ENCODE data around the gene CCDC146. TPM values are rescaled to one million over a fixed set of nuclear protein-coding genes. Genes with fewer than 3 reads are reported as not detected.

Gene CCDC146
- total and polyA plus RNA-seq, 2 experiments from 2014 or later, result 1.9 to 4.0 TPM

DNA sequence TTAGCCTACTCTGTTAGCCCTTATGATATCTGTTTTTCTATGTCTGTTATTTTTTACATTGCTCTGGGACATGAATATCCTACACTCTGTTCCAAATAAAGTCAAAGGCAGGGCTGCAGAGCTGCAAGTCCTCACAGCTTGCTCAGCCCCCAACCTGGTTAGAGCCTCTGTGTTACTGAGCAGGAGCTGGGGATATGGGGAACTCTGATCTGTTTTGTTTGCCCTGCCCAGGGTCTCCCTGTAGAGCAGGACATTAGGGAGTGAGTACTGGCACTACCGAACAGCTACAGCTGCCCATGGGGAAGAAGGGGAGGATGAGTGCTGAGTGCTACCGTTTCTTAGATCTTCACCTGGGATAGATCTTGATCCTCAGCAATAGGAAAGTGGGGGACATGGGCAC lies 110.1 kb downstream of the CCDC146 start:
- Histone ChIP-seq H4K20me1 (ENCODE audit: insufficient read depth, poor library complexity, severe bottlenecking) (no peaks in the 10 kb centered on the region), H3K9me3 (ENCODE audit: low read depth) (peaks cover 5% of the 10 kb centered on the region), H3K27me3 (no peaks in the 10 kb centered on the region), H3K36me3 (replicated peaks; ENCODE audit: insufficient read depth, low read depth) (no peaks in the 10 kb centered on the region), H3K9me2 (replicated peaks; ENCODE audit: insufficient read depth) (no peaks in the 10 kb centered on the region), H3K79me2 (no peaks in the 10 kb centered on the region), H3K27ac (no peak overlapping the region), H2AFZ (no peak overlapping the region), H3K4me2 (no peak overlapping the region), H3K4me3 (no peak overlapping the region), H3K4me1 (ENCODE audit: insufficient read depth) (no peaks in the 10 kb centered on the region)
- WGBS (ENCODE audit: low lambda C conversion rate, missing lambda C conversion rate), result 86% methylated on average over 2 of the region's 2 CpGs
- TF ChIP-seq EZH2 (IDR thresholded peaks at IDR 0.05; ENCODE audit: borderline replicate concordance) (no peak), EZH2phosphoT487 (IDR thresholded peaks at IDR 0.05; ENCODE audit: low read depth, severe bottlenecking, unreplicated experiment) (no peak)
- TF ChIP-seq, protein P1, sequence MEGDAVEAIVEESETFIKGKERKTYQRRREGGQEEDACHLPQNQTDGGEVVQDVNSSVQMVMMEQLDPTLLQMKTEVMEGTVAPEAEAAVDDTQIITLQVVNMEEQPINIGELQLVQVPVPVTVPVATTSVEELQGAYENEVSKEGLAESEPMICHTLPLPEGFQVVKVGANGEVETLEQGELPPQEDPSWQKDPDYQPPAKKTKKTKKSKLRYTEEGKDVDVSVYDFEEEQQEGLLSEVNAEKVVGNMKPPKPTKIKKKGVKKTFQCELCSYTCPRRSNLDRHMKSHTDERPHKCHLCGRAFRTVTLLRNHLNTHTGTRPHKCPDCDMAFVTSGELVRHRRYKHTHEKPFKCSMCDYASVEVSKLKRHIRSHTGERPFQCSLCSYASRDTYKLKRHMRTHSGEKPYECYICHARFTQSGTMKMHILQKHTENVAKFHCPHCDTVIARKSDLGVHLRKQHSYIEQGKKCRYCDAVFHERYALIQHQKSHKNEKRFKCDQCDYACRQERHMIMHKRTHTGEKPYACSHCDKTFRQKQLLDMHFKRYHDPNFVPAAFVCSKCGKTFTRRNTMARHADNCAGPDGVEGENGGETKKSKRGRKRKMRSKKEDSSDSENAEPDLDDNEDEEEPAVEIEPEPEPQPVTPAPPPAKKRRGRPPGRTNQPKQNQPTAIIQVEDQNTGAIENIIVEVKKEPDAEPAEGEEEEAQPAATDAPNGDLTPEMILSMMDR (IDR thresholded peaks at IDR 0.05; ENCODE audit: poor library complexity), result no peak
- no peak for DNase-seq (ENCODE audit: low spot score)

DNA sequence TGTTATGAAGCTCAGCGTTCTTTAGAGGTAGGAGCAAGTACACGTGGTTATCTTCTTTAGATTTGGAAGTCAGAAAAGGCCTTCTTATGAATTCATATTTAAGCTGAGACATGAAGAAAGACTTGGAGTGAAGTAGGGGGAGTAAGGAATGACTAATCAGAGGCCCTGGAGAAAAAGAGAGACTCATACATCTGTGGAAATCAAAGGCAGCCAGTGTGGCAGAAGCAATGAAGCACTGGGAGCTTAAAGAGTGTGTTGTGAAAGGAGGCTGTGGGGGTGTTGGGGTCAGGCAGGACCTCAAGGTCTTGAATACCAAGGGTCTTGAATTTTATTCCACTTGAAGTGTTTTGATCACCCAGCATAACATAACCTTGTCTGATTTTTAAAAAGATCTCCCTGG lies 112.9 kb downstream of the CCDC146 start:
- Histone ChIP-seq H3K27me3 (no peaks in the 10 kb centered on the region), H2AFZ (no peak overlapping the region), H3K4me2 (no peak overlapping the region), H3K9me3 (ENCODE audit: low read depth) (peaks cover under 1% of the 10 kb centered on the region), H3K4me3 (no peak overlapping the region), H3K27ac (no peak overlapping the region), H4K20me1 (ENCODE audit: insufficient read depth, poor library complexity, severe bottlenecking) (no peaks in the 10 kb centered on the region), H3K79me2 (no peaks in the 10 kb centered on the region), H3K9me2 (replicated peaks; ENCODE audit: insufficient read depth) (no peaks in the 10 kb centered on the region), H3K4me1 (ENCODE audit: insufficient read depth) (no peaks in the 10 kb centered on the region), H3K36me3 (replicated peaks; ENCODE audit: insufficient read depth, low read depth) (no peaks in the 10 kb centered on the region)
- WGBS (ENCODE audit: low lambda C conversion rate, missing lambda C conversion rate), result 90% methylated on average over 2 of the region's 2 CpGs
- no peak for DNase-seq (ENCODE audit: low spot score)
- TF ChIP-seq EZH2phosphoT487 (IDR thresholded peaks at IDR 0.05; ENCODE audit: low read depth, severe bottlenecking, unreplicated experiment) (no peak), EZH2 (IDR thresholded peaks at IDR 0.05; ENCODE audit: borderline replicate concordance) (no peak)
- TF ChIP-seq, protein P1 (IDR thresholded peaks at IDR 0.05; ENCODE audit: poor library complexity), result no peak

DNA sequence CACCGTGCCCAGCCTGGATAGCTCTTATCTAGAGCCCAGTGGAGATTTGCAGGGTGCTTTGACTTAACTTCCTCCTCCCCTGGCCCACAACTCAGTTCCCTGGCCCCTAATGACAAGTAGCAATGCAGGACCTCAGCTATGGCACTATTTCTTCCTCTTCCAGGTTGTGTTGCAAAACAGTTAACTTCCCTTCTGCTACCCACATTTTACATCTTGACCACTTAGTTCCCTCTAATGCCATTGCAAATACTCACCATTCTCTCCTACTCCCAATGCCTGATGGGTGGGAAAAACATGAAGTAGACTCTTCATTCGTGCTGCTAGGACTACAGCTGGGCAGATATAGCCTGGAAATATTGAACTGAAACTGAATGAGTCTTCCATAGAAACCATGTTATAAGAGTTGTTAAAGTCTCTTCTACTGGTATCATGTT lies 116.3 kb downstream of the CCDC146 start:
- H3K4me3 ChIP-seq, result no peak overlapping the region
- H3K4me1 ChIP-seq (ENCODE audit: insufficient read depth), result no peaks in the 10 kb centered on the region
- no peaks in the 10 kb centered on the region for H3K79me2 ChIP-seq
- 93% methylated on average over 1 of the region's 2 CpGs for WGBS (ENCODE audit: low lambda C conversion rate, missing lambda C conversion rate)
- TF ChIP-seq, protein P1 (IDR thresholded peaks at IDR 0.05; ENCODE audit: poor library complexity), result no peak
- TF ChIP-seq EZH2 (IDR thresholded peaks at IDR 0.05; ENCODE audit: borderline replicate concordance), result no peak
- no peak for TF ChIP-seq EZH2phosphoT487 (IDR thresholded peaks at IDR 0.05; ENCODE audit: low read depth, severe bottlenecking, unreplicated experiment)
- no peak overlapping the region for H3K27ac ChIP-seq
- no peak overlapping the region for H3K4me2 ChIP-seq
- no peaks in the 10 kb centered on the region for H3K36me3 ChIP-seq (replicated peaks; ENCODE audit: insufficient read depth, low read depth)
- H3K27me3 ChIP-seq, result no peaks in the 10 kb centered on the region
- H3K9me3 ChIP-seq (ENCODE audit: low read depth), result no peaks in the 10 kb centered on the region
- no peak for DNase-seq (ENCODE audit: low spot score)
- no peaks in the 10 kb centered on the region for H4K20me1 ChIP-seq (ENCODE audit: insufficient read depth, poor library complexity, severe bottlenecking)
- H3K9me2 ChIP-seq (replicated peaks; ENCODE audit: insufficient read depth), result no peaks in the 10 kb centered on the region
- H2AFZ ChIP-seq, result no peak overlapping the region

DNA sequence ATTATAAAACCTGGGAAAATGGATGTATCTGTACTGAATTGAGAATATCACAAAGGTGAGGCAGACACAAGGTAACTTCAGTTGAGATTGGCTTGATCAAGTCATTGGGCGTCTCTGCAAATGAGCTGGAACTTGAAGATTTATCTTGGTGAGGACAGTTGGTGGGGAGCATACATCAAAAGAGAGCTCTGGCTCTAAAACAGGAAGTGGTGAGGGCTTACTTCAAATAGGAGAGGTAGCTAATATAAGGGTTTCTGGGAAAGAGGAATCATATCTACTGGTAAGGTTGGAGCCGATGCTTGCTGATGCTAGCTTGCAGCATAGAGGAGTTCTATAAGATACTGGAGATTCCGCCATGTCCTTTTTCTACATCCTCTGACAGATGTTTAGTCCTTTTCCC lies 117.1 kb downstream of the CCDC146 start:
- 99% methylated on average over 3 of the region's 3 CpGs for WGBS (ENCODE audit: low lambda C conversion rate, missing lambda C conversion rate)
- no peak overlapping the region for H3K27ac ChIP-seq
- no peaks in the 10 kb centered on the region for H3K27me3 ChIP-seq

More for the DNA sequence above, 117.1 kb downstream of the CCDC146 start:
- Histone ChIP-seq H2AFZ (no peak overlapping the region), H3K4me1 (ENCODE audit: insufficient read depth) (no peaks in the 10 kb centered on the region), H3K4me3 (no peak overlapping the region), H3K79me2 (no peaks in the 10 kb centered on the region), H3K36me3 (replicated peaks; ENCODE audit: insufficient read depth, low read depth) (no peaks in the 10 kb centered on the region), H3K9me2 (replicated peaks; ENCODE audit: insufficient read depth) (no peaks in the 10 kb centered on the region), H3K9me3 (ENCODE audit: low read depth) (no peaks in the 10 kb centered on the region), H3K4me2 (no peak overlapping the region), H4K20me1 (ENCODE audit: insufficient read depth, poor library complexity, severe bottlenecking) (no peaks in the 10 kb centered on the region)
- TF ChIP-seq, protein P1 (IDR thresholded peaks at IDR 0.05; ENCODE audit: poor library complexity), result no peak
- DNase-seq (ENCODE audit: low spot score), result no peak
